GM19463 (cell line): Measurements from ENCODE around the gene GOLIM4.
"Not testable (repeated sequence)": the region's sequence is repeated elsewhere in the genome, so short reads cannot be mapped to it uniquely, and the experiment has no call there.

ENCODE experiments used
- ATAC-seq: cut with Tn5 transposase; IDR thresholded peaks from one replicate; pipeline ENCODE4 v1.9.1; 2021; ENCODE audit warnings: mild to moderate bottlenecking, moderate library complexity; ENCODE audit not compliant: unreplicated experiment

The GOLIM4 gene, protein sequence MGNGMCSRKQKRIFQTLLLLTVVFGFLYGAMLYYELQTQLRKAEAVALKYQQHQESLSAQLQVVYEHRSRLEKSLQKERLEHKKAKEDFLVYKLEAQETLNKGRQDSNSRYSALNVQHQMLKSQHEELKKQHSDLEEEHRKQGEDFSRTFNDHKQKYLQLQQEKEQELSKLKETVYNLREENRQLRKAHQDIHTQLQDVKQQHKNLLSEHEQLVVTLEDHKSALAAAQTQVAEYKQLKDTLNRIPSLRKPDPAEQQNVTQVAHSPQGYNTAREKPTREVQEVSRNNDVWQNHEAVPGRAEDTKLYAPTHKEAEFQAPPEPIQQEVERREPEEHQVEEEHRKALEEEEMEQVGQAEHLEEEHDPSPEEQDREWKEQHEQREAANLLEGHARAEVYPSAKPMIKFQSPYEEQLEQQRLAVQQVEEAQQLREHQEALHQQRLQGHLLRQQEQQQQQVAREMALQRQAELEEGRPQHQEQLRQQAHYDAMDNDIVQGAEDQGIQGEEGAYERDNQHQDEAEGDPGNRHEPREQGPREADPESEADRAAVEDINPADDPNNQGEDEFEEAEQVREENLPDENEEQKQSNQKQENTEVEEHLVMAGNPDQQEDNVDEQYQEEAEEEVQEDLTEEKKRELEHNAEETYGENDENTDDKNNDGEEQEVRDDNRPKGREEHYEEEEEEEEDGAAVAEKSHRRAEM

GRCh38 chr3:168095611-168096209 lies at the start of gene GOLIM4:
GOLIM4 (minus strand) TSS chr3:168095924; CDS start chr3:168095285, 639 bp downstream.
- ATAC-seq: peak; percentile 79

- ATAC-seq: peak; percentile 70
Observed at GRCh38 chr3:168141405-168141998, 45.8 kb upstream of the GOLIM4 start.

DNA sequence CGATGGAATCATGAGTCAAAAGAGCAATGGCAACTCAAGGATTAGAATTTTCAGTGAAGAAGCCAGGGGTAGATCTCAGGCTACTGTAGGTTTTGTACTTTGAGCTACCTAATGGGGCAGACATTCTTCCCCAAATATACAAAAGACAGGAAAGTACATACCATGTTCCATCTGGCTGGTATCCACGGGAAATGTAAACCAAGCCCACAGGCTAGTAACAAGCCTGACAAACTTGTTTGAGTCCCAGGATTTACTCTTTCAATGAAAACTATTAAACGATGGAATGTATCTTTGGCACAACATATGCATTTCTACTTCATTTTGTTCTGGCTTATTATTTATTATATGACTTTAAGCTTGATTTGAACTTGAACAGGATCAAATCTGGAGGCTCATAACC lies 44.2 kb upstream of the GOLIM4 start:
- no peak for ATAC-seq

DNA sequence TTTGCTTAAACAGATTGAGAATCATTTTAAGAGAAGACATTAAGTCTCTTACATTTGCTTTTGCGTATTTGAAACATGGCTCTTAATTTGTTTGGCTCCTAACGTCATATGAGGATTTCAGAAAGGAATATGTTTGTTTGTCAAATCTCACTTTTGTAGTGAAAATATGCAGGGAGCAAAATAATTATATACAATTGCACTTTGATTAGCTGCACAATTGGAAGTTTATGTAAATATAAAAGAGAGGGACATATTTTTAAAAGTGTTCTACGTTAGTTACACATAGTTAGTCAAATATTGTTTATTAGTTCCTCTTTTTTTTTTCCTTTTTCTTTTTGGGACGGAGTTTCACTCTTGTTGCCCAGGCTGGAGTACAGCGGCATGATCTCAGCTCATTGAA lies 42.7 kb upstream of the GOLIM4 start:
- no peak for ATAC-seq

DNA sequence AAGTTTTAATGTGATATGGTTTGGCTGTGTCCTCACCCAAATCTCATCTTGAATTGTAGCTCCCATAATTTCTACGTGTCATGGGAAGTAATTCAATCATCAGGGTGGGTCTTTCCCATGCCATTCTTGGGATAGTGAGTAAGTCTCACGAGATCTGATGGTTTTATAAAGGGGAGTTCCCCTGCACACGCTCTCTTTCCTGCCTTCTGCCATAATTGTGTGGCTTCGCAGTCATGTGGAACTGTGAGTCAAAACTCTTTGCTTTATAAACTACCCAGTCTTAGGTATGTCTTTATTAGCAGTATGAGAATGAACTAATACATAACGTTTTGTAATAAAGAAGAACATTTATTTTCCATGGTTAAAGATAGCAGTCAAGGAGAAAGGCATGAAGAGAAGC lies 39.2 kb upstream of the GOLIM4 start:
- peak; percentile 84 for ATAC-seq

DNA sequence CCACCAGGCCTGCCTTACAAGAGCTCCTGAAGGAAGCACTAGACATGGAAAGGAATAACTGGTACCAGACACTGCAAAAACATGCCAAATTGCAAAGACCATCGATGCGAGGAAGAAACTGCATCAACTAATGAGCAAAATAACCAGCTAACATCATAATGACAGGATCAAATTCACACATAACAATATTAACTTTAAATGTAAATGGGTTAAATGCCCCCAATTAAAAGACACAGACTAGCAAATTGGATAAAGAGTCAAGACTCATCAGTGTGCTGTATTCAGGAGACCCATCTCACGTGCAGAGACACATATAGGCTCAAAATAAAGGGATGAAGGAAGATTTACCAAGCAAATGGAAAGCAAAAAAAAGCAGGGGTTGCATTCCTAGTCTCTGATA lies 34.5 kb upstream of the GOLIM4 start:
- ATAC-seq: not testable (repeated sequence)

GRCh38 chr3:168128463-168128862 lies 32.7 kb upstream of the GOLIM4 start:
- not testable (repeated sequence) for ATAC-seq

GRCh38 chr3:168127466-168127865 lies 31.7 kb upstream of the GOLIM4 start:
- no peak for ATAC-seq

GRCh38 chr3:168124791-168125190 lies 29.1 kb upstream of the GOLIM4 start:
- no peak for ATAC-seq

- ATAC-seq: no peak
Observed at GRCh38 chr3:168124291-168124690, 28.6 kb upstream of the GOLIM4 start.

DNA sequence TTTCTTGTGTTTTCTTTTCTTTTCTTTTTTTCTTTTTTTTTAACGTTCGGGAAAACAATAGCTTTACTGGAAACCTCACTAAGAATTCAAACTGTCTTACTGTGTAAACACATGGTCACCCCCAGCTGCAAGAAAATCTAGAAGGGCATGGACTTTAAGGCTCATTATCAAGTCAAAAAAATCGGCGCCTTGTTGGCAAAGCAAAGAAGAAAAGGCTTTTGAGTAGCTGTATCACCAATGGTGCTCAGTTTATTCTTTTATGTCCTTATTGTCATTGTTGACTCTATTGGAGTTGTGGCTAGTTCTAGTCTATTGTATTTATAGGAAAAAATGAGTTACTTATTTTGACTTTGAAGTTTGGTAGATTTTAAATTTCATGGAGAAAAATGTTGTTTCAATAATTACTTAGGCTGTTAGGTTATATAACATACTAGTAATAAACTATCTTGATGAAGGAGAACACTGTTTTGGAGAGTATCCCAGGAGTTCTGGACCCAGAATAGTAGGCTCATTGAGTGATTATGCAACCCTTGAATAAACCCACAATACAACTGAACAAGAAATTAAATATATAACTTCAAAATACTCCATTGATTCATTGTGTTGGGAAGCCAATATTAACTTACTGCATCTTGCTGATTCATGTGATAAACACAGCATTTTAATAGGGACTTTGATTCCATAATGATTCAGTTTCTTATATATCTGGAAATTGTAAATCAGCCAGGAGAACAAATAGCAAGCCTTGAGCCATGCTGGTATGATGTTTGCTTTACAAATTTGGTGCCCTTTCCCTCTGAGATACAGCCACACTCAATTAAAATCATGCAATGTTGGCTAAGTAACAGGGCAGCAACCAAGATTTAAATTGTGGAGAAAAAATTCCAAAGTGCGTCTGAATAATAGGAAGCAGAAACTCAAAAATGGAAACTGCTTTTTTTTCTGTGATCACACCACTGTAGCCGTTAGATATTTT lies 27.8 kb upstream of the GOLIM4 start:
- no peak for ATAC-seq

DNA sequence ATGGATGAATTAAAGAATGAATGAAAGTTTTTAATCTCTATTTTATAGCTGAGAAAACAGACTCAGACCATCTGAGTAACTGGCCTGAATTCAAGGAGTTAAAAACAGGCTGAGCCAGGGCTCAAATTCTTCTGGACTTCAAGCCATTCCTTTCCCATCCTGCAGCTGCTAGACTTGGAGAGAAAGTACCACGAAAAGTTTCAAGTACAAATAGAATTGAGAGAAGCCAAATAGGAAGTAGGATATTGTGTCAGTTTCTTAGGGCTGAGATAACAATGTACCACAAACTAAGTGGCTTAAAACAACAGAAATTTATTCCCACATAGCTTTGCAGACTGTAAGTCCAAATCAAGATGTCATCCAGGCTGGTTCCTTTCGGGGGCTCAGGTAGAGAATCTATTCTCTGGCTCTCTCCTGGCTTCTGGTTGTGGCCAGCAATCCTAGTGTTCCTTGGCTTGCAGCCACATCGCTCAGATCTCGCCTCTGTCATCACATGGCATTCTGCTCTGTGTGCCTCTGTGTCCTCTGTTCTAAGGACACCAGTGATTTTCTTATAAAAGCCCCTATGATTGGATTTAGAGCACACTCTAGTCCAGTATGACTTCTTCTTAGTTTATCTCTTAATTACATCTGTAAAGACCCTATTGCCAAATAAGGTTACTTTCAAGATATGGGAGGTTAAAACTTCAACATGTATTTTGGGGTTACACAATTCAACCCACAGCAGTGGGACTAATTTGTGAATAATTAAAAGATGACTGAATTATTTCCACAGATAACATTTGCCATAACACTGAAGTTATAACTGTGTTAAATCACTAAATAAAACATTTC lies 25.7 kb upstream of the GOLIM4 start:
- ATAC-seq: no peak

DNA sequence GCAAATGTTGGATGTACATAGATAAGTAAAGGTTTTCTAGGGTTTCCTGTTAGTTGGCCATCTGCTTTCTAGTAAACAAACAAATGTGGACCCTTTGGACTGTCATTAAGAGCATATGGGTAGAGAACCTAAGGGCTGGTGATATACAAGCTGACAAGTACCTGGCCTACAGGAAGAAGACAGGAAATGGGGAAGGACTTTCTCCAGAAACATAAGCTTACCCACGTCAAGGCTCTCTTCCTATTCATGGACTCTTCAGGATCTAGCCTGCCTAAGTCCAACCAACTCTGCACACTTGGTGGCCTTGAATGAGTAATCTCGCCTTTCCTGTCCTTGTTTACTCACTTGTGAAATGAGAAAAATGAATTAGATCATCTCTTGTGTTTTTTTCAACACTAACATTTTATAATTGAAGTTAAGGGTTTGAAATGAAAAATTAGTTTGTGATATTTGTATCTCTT lies 22.2 kb upstream of the GOLIM4 start:
- no peak for ATAC-seq

GRCh38 chr3:168117059-168117458 lies 21.3 kb upstream of the GOLIM4 start:
- ATAC-seq: no peak

DNA sequence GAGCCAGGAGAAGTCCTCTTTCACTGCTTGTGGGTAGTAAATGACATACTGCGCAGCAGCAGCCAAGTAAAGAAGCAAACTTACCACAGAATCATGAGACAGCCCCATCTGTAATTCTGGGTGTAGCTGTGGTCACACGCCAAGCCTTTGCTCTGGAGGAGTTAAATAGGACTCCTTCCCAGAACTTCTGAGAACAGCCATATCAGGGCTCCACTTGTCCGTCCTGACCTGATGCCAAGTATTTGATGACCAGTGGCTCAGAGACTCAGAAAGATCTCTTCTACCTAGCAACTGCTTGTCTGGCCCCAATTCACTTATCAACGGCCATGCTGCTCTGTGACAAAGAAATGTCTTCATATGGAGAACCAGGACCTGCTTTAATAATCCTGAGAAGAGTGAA lies 20.6 kb upstream of the GOLIM4 start:
- ATAC-seq: no peak

GRCh38 chr3:168113848-168114247 lies 18.1 kb upstream of the GOLIM4 start:
- ATAC-seq: no peak

- ATAC-seq: no peak
Observed at GRCh38 chr3:168112894-168113293, 17.2 kb upstream of the GOLIM4 start.

- ATAC-seq: no peak
Observed at GRCh38 chr3:168104361-168104760, 8.6 kb upstream of the GOLIM4 start.

DNA sequence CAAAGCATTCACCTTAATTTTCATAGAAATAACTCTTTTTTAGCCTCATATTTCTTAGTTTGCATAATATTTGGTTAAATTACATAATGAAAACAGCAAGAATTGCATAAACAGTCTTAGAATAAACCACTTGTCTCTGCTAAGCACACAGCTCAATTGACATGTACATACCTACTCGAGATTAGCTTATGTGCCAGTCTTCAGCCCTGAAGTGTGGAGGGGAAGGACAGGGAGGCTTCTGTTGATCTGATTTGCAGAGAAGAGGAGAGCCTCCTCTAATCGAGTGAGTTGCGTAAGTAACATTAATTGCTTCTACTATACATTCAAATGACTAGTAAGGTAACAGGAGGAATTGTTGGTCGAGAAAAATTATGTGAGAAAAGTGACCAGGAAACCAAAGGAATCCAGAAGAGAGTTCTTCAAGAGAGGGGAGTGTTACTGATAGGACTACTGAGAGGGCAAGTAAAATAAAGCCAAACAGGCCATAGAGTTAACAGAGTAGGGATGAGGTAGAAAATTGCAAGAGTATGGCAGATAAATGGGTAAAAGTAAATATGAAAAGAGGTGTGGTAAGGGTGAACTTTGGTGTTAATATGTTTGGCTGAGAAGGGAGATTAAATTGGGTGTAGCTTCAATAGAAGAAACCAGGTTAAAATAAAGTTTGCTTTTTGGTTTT lies 7.1 kb upstream of the GOLIM4 start:
- ATAC-seq: no peak
